Measurements from ENCODE around the gene ZKSCAN7.
"Not testable (repeated sequence)": the region's sequence is repeated elsewhere in the genome, so short reads cannot be mapped to it uniquely, and the experiment has no call there.

ZKSCAN7 gene

DNA sequence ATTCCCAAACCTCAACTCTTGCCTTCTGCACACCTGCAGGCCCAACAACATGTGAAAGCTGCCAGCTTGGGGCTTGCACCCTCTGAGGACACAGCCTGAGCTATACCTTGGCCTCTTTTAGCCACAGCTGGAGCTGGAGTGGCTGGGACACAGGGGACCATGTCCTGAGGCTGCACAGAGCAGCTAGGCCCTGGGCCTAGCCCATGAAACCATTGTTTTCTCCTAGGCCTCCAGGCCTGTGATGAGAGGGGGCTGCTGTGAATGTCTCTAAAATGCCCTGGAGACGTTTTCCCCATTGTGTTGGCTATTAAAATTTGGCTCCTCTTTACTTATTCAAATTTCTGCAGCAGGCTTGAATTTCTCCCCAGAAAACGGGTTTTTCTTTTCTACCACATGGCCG lies 7.2 kb downstream of the ZKSCAN7 start:
- no peaks in the 10 kb centered on the region for H3K4me1 ChIP-seq (ENCODE audit: control insufficient read depth in 5 of 5, insufficient read depth in 5 of 5, low read length in 5 of 5)
- no peaks in the 10 kb centered on the region for H3K9me3 ChIP-seq (ENCODE audit: control insufficient read depth in 5 of 5, low read length in 5 of 5)
- H3K9ac ChIP-seq (ENCODE audit: low read length in 5 of 5) = no peak overlapping the region
- no peaks in the 10 kb centered on the region for H3K27me3 ChIP-seq (ENCODE audit: control insufficient read depth in 5 of 5, insufficient read depth in 4 of 5, low read length in 5 of 5)
- H3K27ac ChIP-seq (ENCODE audit: low read depth, low read length) = no peak overlapping the region
- peaks cover 4 to 30% (median 13%) of the 10 kb centered on the region in 5 donors for H3K36me3 ChIP-seq (ENCODE audit: control insufficient read depth in 5 of 5, insufficient read depth in 5 of 5, low read length in 5 of 5)
- no peak overlapping the region for H3K4me3 ChIP-seq (ENCODE audit: low read depth in 1 of 5, low read length in 5 of 5)

DNA sequence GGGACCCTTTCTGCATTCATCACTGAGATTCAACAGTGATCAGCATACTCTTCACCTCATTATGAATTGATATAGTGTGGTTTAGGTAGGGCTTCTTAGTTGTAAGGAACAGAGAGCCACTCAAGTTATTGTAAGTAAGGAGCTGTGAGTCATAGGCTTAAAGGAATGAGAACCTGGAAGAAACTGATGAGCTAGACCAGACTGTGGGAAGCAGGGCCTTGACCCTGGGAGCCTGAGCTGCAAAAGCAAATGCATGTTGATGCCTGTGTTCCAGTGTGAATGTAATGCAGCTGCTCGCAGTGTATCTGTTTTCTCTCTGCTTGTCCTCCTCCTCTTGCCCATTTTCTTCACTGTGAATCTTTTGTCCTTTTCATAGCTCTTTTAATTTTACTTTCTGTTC lies 13.6 kb downstream of the ZKSCAN7 start:
- peaks cover 0 to 40% (median 24%) of the 10 kb centered on the region in 5 donors for H3K9me3 ChIP-seq (ENCODE audit: control insufficient read depth in 5 of 5, low read length in 5 of 5)
- peak overlapping the region in 1 of 5 donors; percentile 14 for H3K4me3 ChIP-seq (ENCODE audit: low read depth in 1 of 5, low read length in 5 of 5)

DNA sequence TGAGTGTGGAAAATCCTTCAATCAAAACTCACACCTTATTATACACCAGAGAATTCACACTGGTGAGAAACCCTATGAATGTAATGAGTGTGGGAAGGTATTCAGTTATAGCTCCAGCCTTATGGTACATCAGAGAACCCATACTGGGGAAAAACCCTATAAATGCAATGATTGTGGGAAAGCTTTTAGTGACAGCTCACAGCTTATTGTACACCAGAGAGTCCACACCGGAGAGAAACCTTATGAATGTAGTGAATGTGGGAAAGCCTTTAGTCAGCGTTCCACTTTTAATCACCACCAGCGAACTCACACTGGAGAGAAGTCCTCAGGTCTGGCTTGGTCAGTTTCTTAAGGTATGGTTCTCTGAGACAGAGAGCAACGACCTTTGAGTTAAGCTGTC lies 16.0 kb downstream of the ZKSCAN7 start:
- H3K9me3 ChIP-seq (ENCODE audit: control insufficient read depth in 5 of 5, low read length in 5 of 5) = peaks cover 0 to 43% (median 24%) of the 10 kb centered on the region in 5 donors
- no peaks in the 10 kb centered on the region for H3K27me3 ChIP-seq (ENCODE audit: control insufficient read depth in 5 of 5, insufficient read depth in 4 of 5, low read length in 5 of 5)
- H3K4me1 ChIP-seq (ENCODE audit: control insufficient read depth in 5 of 5, insufficient read depth in 5 of 5, low read length in 5 of 5) = no peaks in the 10 kb centered on the region
- H3K27ac ChIP-seq (ENCODE audit: low read depth, low read length) = no peak overlapping the region
- H3K36me3 ChIP-seq (ENCODE audit: control insufficient read depth in 5 of 5, insufficient read depth in 5 of 5, low read length in 5 of 5) = peaks cover 25 to 38% (median 31%) of the 10 kb centered on the region in 5 donors
- H3K9ac ChIP-seq (ENCODE audit: low read length in 5 of 5) = no peak overlapping the region
- peak overlapping the region in 2 of 5 donors; percentile 11 to 19 for H3K4me3 ChIP-seq (ENCODE audit: low read depth in 1 of 5, low read length in 5 of 5)

More for the DNA sequence above, 13.6 kb downstream of the ZKSCAN7 start:
- Histone ChIP-seq H3K27me3 (ENCODE audit: control insufficient read depth in 5 of 5, insufficient read depth in 4 of 5, low read length in 5 of 5) (no peaks in the 10 kb centered on the region), H3K36me3 (ENCODE audit: control insufficient read depth in 5 of 5, insufficient read depth in 5 of 5, low read length in 5 of 5) (peaks cover 25 to 46% (median 35%) of the 10 kb centered on the region in 5 donors), H3K27ac (ENCODE audit: low read depth, low read length) (no peak overlapping the region), H3K4me1 (ENCODE audit: control insufficient read depth in 5 of 5, insufficient read depth in 5 of 5, low read length in 5 of 5) (no peaks in the 10 kb centered on the region), H3K9ac (ENCODE audit: low read length in 5 of 5) (no peak overlapping the region)

DNA sequence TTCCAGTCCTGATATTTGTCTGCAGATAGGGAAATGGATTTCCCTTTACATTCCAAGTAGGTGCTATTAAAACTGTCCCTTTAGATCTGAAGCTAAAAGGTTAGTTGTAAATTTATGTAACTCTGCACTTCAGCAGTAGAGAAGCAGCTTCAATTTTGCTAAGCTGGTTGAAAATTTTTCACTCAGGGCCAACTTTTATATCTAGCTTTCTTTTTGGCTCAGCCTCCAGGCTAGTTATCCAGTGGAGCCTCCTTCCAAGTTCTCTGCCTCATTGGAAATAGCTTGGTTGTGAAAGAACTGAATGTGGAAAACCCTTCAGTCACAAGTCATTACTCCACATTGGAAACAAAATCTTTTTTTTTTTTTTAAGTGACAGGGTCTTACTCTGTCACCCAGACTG lies 21.6 kb downstream of the ZKSCAN7 start:
- no peak overlapping the region for H3K4me3 ChIP-seq (ENCODE audit: low read depth in 1 of 5, low read length in 5 of 5)
- H3K27ac ChIP-seq (ENCODE audit: low read depth, low read length) = no peak overlapping the region
- H3K9ac ChIP-seq (ENCODE audit: low read length in 5 of 5) = no peak overlapping the region
- peaks cover 0 to 9% (median 2%) of the 10 kb centered on the region in 5 donors for H3K4me1 ChIP-seq (ENCODE audit: control insufficient read depth in 5 of 5, insufficient read depth in 5 of 5, low read length in 5 of 5)
- peaks cover 0 to 2% (median 0%) of the 10 kb centered on the region in 5 donors for H3K36me3 ChIP-seq (ENCODE audit: control insufficient read depth in 5 of 5, insufficient read depth in 5 of 5, low read length in 5 of 5)
- H3K27me3 ChIP-seq (ENCODE audit: control insufficient read depth in 5 of 5, insufficient read depth in 4 of 5, low read length in 5 of 5) = peaks cover 0 to 3% (median 0%) of the 10 kb centered on the region in 5 donors
- H3K9me3 ChIP-seq (ENCODE audit: control insufficient read depth in 5 of 5, low read length in 5 of 5) = peaks cover 0 to 11% (median 2%) of the 10 kb centered on the region in 5 donors

DNA sequence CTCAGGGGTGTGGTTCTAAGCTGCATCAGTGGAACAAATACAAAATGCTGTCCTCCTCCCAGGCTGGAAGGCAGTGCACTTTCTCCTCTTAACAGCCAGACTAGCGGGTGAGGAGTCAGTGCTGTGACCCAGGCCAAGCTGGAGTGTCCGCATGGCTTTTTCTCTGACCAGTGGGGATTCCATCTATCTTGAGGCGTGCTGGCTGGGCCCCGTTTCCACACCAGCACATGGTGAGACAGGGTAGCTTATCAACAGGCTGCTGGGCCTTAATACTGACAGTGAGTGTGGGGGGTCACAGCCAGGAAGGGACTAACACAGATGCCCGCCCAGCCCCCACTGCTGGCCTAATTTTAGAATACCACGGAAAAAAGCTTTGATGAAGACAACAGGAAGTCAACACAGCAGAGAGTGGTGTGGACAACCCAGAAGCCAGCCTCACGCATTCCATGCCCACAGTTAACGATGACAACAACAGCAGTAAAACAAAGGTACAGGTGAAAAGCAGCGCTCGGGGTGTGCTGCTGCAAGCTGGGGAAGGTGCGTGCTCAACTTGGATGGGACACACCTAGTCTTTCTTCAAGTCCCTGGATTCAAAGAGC lies 22.5 kb downstream of the ZKSCAN7 start:
- not testable (repeated sequence) for H3K4me1 ChIP-seq (ENCODE audit: control insufficient read depth in 5 of 5, insufficient read depth in 5 of 5, low read length in 5 of 5); H3K27ac ChIP-seq (ENCODE audit: low read depth, low read length); H3K36me3 ChIP-seq (ENCODE audit: control insufficient read depth in 5 of 5, insufficient read depth in 5 of 5, low read length in 5 of 5); H3K27me3 ChIP-seq (ENCODE audit: control insufficient read depth in 5 of 5, insufficient read depth in 4 of 5, low read length in 5 of 5); H3K4me3 ChIP-seq (ENCODE audit: low read depth in 1 of 5, low read length in 5 of 5); H3K9ac ChIP-seq (ENCODE audit: low read length in 5 of 5)
- peaks cover 0 to 11% (median 2%) of the 10 kb centered on the region in 5 donors for H3K9me3 ChIP-seq (ENCODE audit: control insufficient read depth in 5 of 5, low read length in 5 of 5)

DNA sequence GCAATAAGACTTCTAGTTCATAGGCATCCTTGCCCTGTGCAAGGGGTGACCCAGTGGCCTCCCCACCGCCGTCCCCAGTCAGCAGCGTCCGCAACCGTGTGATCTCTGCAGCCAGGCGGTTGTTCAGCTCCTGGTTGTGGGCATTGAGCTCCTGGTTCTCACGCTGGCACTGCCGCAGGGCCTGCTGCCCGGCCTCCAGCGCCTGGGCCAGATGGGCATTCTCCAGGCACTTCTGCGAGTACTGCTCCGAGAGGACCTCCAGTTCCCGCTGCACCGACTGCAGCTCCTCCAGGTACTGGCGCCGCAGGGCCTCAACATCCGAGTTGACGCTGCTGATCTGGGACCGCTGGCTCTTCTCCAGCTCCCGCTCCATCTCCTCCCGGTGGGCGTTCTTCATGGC lies 23.3 kb downstream of the ZKSCAN7 start:
- not testable (repeated sequence) for H3K4me3 ChIP-seq (ENCODE audit: low read depth in 1 of 5, low read length in 5 of 5); H3K27me3 ChIP-seq (ENCODE audit: control insufficient read depth in 5 of 5, insufficient read depth in 4 of 5, low read length in 5 of 5); H3K9ac ChIP-seq (ENCODE audit: low read length in 5 of 5); H3K36me3 ChIP-seq (ENCODE audit: control insufficient read depth in 5 of 5, insufficient read depth in 5 of 5, low read length in 5 of 5); H3K4me1 ChIP-seq (ENCODE audit: control insufficient read depth in 5 of 5, insufficient read depth in 5 of 5, low read length in 5 of 5); H3K27ac ChIP-seq (ENCODE audit: low read depth, low read length); H3K9me3 ChIP-seq (ENCODE audit: control insufficient read depth in 5 of 5, low read length in 5 of 5)

DNA sequence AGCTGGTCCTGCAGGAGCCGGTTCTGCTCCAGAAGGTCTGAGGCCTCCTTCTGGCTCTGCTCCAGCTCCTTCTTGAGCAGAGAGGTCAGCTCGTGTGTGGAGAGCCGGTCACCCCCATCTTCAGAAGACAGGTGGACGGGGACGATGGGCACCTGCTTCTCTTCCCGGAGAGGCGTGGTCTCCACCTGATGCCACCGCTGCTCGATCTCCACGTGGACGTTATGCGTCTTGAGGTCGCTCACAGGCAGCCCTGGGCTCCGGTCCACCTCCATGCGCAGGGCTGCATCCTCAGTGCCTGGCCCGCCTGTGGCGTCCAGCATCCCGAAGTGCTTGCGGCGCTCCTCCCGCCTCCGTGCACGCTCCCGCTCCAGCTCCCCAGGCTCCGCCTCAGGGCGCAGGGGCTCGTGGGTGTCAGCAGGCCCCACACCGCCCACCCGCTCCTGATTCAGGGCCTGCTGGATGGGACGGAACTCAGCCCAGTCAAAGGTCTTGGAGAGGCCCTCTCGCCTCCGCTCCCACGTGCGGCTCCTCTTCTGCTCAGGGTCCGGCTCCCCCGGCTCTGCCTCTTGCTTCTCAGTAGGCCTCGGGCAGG lies 24.0 kb downstream of the ZKSCAN7 start:
- not testable (repeated sequence) for H3K27me3 ChIP-seq (ENCODE audit: control insufficient read depth in 5 of 5, insufficient read depth in 4 of 5, low read length in 5 of 5); H3K9ac ChIP-seq (ENCODE audit: low read length in 5 of 5); H3K9me3 ChIP-seq (ENCODE audit: control insufficient read depth in 5 of 5, low read length in 5 of 5); H3K27ac ChIP-seq (ENCODE audit: low read depth, low read length); H3K4me3 ChIP-seq (ENCODE audit: low read depth in 1 of 5, low read length in 5 of 5); H3K36me3 ChIP-seq (ENCODE audit: control insufficient read depth in 5 of 5, insufficient read depth in 5 of 5, low read length in 5 of 5)
- H3K4me1 ChIP-seq (ENCODE audit: control insufficient read depth in 5 of 5, insufficient read depth in 5 of 5, low read length in 5 of 5) = peaks cover 0 to 11% (median 3%) of the 10 kb centered on the region in 5 donors

DNA sequence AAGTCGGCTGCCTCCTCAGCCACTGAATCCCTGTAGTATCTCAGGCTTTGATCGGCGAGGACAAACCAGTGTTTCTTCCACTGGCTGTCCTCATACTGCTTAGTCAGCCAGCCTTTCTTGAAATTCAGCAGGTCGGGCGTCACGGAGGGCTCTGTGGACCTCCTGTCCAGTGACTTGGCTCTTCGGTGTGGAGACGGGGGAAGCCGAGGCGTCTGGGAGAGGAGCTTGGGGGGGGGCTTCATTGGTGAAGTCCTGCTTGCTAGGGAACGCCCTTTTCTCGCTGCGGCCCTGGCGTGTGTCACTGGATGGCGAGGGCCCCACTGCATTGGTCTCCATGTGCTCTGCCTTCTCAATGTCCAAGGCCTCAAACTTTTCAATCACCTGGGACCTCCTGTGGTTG lies 24.8 kb downstream of the ZKSCAN7 start:
- not testable (repeated sequence) for H3K27ac ChIP-seq (ENCODE audit: low read depth, low read length); H3K9ac ChIP-seq (ENCODE audit: low read length in 5 of 5); H3K9me3 ChIP-seq (ENCODE audit: control insufficient read depth in 5 of 5, low read length in 5 of 5); H3K4me3 ChIP-seq (ENCODE audit: low read depth in 1 of 5, low read length in 5 of 5); H3K36me3 ChIP-seq (ENCODE audit: control insufficient read depth in 5 of 5, insufficient read depth in 5 of 5, low read length in 5 of 5); H3K27me3 ChIP-seq (ENCODE audit: control insufficient read depth in 5 of 5, insufficient read depth in 4 of 5, low read length in 5 of 5)
- peaks cover 0 to 18% (median 10%) of the 10 kb centered on the region in 5 donors for H3K4me1 ChIP-seq (ENCODE audit: control insufficient read depth in 5 of 5, insufficient read depth in 5 of 5, low read length in 5 of 5)

DNA sequence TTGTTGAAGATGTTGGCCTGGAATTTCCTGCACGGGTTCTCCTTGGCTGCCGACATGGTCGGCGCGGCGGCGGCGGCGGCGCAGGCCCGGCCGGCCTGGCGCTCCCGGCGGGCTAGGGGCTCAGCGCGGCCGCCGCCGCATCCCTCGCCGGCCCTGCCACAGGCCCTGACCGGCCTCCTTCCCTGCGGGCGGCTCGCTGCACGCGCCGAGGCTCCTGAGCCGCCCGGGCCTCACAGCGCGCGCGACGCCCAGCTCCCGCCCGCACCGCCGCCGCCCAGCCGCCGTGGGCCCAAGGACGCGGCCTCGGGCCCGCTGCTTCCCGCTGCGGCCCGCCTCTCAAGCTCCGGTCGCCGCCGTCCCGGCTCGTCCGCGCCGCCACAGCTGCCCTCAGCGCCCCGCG lies 26.0 kb downstream of the ZKSCAN7 start:
- H3K4me3 ChIP-seq (ENCODE audit: low read depth in 1 of 5, low read length in 5 of 5); H3K27me3 ChIP-seq (ENCODE audit: control insufficient read depth in 5 of 5, insufficient read depth in 4 of 5, low read length in 5 of 5); H3K27ac ChIP-seq (ENCODE audit: low read depth, low read length); H3K36me3 ChIP-seq (ENCODE audit: control insufficient read depth in 5 of 5, insufficient read depth in 5 of 5, low read length in 5 of 5); H3K9me3 ChIP-seq (ENCODE audit: control insufficient read depth in 5 of 5, low read length in 5 of 5); H3K9ac ChIP-seq (ENCODE audit: low read length in 5 of 5): not testable (repeated sequence)
- peaks cover 2 to 25% (median 20%) of the 10 kb centered on the region in 5 donors for H3K4me1 ChIP-seq (ENCODE audit: control insufficient read depth in 5 of 5, insufficient read depth in 5 of 5, low read length in 5 of 5)

DNA sequence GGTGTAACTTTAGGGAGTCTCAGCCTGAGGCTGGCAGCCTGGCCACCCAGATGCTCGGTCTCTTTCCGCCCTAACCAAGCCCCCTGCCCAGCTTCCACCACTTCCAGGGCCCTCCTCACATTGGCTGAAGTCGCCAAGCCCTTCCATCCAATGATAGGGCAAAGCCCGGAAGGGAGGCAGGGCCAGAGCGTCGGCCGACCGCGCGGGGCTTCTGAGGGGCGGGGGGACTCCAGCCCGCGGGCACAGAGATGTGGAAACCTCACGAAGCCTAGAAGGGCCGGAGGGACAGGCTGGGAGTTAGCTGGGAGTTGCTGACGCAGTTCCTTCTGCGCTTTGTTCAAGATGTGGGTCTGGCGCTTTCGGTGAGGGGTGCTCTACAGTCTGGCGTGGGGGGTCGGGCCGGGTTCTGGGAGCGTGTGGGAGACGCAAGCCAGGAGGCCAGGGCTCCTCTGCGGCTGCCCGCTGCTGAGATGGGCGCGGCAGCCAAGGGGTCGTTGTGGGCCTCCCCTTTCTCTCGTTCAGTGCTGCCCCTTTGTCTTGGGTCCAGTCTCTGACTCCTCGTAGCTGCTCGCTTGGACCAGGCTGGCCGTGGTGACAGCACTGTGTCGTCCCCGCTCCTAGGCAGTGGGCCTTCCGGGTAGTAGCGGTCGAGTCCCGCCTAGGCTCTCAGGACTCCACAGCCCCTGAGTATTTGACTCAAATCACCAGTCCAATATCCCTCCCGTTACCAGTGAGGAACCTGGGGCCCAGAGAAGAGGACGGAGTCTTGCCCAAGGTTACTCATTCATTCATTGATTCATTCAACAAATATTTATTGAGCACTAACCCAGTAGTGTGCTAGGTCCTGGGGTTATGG lies 29.9 kb downstream of the ZKSCAN7 start, which contains the start of gene ZNF660:
Gene ZNF660 (plus strand): TSS at position 319 of the 856 bp plus-strand sequence. CDS start 9,230 bp downstream, outside the sequence.
- peaks cover 0 to 3% (median 0%) of the 10 kb centered on the region in 5 donors for H3K9me3 ChIP-seq (ENCODE audit: control insufficient read depth in 5 of 5, low read length in 5 of 5)
- peak within 1 kb of the TSS; percentile 81 to 92 (median 88) for H3K9ac ChIP-seq (ENCODE audit: low read length in 5 of 5)
- H3K4me1 ChIP-seq (ENCODE audit: control insufficient read depth in 5 of 5, insufficient read depth in 5 of 5, low read length in 5 of 5) = peaks cover 2 to 19% (median 16%) of the 10 kb centered on the region in 5 donors
- peak within 1 kb of the TSS; percentile 37 for H3K27ac ChIP-seq (ENCODE audit: low read depth, low read length)
- H3K4me3 ChIP-seq (ENCODE audit: low read depth in 1 of 5, low read length in 5 of 5) = peak within 1 kb of the TSS; percentile 75 to 87 (median 83)
- H3K36me3 ChIP-seq (ENCODE audit: control insufficient read depth in 5 of 5, insufficient read depth in 5 of 5, low read length in 5 of 5) = peaks cover 5 to 19% (median 13%) of the 10 kb centered on the region in 5 donors
- peaks cover 0 to 3% (median 0%) of the 10 kb centered on the region in 5 donors for H3K27me3 ChIP-seq (ENCODE audit: control insufficient read depth in 5 of 5, insufficient read depth in 4 of 5, low read length in 5 of 5)

All from subcutaneous abdominal adipose tissue (tissue), 5 donors.